ENCODE measurements around the gene WASHC2C. TPM values are rescaled to one million over a fixed set of nuclear protein-coding genes. Genes with fewer than 3 reads are reported as not detected.
A peak's percentile ranks its signal among the peaks of the same experiment; 100 is the strongest.

The WASHC2C gene
- total and polyA plus RNA-seq, 2 of the 8 experiments (the other 6 are each of a cell fraction or from before 2014, with no cell fraction given) = 8.0 to 28.1 TPM

DNA sequence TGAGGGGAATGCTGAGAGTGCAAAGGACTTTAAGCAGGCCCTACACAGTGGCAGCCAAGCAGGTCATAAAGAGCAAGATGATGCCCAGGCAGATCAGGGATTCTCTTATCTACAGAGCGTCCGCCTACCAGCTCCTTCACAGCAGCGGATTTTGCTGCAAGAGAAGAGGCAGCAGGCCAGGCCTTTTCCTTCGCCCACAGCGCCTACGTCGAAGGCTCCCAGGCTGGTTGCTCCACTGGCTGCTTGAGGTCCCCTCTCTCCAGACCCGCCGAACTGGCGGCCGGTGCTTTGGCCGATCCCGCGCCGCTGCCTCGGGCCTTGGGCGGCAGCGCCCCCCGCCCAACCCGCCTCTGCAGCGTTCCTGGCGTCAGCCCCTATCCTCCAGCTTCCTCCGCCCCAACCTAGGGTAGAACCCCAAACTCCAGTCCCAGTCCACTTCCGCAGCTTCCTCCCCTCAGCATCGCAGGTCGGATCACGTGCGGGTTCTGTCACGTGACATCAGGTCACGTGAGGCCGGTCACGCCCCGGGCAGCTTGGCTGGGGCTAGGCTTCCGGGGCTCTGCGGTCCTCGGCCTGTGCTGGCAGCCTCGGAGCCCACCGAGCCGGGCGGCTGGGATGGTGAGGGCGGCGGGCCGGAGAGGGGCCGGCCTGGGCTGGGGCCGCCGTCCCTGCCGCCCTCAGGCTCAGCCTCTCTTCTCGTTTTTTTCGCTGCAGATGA lies at the start of gene WASHC2C (continued):
- TF ChIP-seq, protein P1, sequence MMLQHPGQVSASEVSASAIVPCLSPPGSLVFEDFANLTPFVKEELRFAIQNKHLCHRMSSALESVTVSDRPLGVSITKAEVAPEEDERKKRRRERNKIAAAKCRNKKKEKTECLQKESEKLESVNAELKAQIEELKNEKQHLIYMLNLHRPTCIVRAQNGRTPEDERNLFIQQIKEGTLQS (IDR thresholded peaks at IDR 0.05; ENCODE audit: insufficient read depth, low read depth, low read length) = peak; percentile 98
- TF ChIP-seq, protein P2, sequence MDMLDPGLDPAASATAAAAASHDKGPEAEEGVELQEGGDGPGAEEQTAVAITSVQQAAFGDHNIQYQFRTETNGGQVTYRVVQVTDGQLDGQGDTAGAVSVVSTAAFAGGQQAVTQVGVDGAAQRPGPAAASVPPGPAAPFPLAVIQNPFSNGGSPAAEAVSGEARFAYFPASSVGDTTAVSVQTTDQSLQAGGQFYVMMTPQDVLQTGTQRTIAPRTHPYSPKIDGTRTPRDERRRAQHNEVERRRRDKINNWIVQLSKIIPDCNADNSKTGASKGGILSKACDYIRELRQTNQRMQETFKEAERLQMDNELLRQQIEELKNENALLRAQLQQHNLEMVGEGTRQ (IDR thresholded peaks at IDR 0.05; ENCODE audit: low read length) = peak; percentile 97
- TF ChIP-seq TAF1 (IDR thresholded peaks at IDR 0.05; ENCODE audit: low read depth, low read length) (peak; percentile 53; the same call in 1 of the 2 replicates), PHF8 (conservative IDR thresholded peaks at IDR 0.05; ENCODE audit: low read depth, low read length) (peak; percentile 67), HDAC2 (IDR thresholded peaks at IDR 0.05; ENCODE audit: borderline replicate concordance in 1 of 2, low read depth in 2 of 2, low read length in 2 of 2) (peak in 1 of 2 experiments; percentile 56; a peak in 1 of 4 replicates), RAD21 (IDR thresholded peaks at IDR 0.05 in 1 of 2, conservative IDR thresholded peaks at IDR 0.05 in 1 of 2; ENCODE audit: low read depth in 2 of 2, low read length in 2 of 2) (peak in 1 of 2 experiments; percentile 7; a peak in 1 of 4 replicates), KDM5A (IDR thresholded peaks at IDR 0.05; ENCODE audit: low read length) (peak; percentile 79), CREB1 (IDR thresholded peaks at IDR 0.05) (0 out of 2 replicates have a peak, but pooled peaks have one; percentile 28), SIN3A (conservative IDR thresholded peaks at IDR 0.05 in 1 of 2, IDR thresholded peaks at IDR 0.05 in 1 of 2; ENCODE audit: low read depth in 1 of 2, low read length in 2 of 2) (peak; percentile 85 to 95; a peak in 3 of 4 replicates), KDM4A (IDR thresholded peaks at IDR 0.05; ENCODE audit: low read depth, low read length, severe bottlenecking) (peak; percentile 84)
- TF ChIP-seq, protein P3, sequence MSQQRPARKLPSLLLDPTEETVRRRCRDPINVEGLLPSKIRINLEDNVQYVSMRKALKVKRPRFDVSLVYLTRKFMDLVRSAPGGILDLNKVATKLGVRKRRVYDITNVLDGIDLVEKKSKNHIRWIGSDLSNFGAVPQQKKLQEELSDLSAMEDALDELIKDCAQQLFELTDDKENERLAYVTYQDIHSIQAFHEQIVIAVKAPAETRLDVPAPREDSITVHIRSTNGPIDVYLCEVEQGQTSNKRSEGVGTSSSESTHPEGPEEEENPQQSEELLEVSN (IDR thresholded peaks at IDR 0.05) = peak; percentile 41; the same call in 1 of the 2 replicates
